Activated CD8-positive, alpha-beta memory T cell treated with anti-CD3 and anti-CD28 coated beads for 4 hours (primary cell): Measurements from ENCODE around the gene MIPEP.
"Not testable (repeated sequence)": the region's sequence is repeated elsewhere in the genome, so short reads cannot be mapped to it uniquely, and the experiment has no call there.

ENCODE experiments used
- DNase-seq, 2 donors: peaks; one replicate each; pipeline ENCODE4 v3.0.0-alpha.2; 2020; ENCODE audit warnings: low read depth in 2 of 2

Gene MIPEP

DNA sequence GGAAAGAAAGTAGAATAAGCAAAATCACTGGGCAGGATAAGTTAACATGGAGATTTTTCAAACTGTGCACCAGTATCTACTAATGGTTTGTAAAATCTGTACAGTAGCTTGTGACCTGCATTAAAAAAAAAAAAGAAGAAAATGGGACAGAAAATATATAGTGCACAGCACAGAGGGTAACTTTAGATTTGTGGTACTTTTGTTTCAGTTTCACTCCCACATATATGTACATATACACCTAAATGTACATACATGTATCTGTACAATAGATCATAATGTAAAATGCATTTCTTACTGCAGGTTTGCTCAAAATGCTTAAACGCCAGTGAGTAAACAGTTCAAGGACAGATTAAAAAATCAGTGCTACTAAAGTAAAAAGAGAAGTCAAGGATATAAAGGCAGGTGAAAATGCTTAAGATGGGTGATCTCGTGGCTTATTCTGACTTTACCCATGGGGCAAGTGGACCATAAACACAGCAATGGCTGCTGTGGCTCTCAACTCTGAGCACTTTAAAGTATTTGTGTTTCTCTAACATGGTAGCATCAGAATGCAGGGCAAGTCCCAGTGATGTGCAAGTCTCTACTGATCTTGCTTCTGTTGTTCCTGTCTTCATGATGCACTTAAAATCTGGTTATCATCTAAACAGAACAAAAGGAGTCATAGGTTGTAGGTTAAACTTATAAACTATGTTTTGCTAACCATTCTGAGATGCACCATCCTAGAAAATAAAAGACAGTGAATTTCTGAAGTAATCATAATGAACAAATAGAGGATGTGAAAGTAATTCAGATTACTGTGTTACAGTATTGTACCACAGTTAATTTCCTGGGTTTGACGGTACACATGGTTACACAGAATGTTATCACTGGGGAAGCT lies 112.3 kb downstream of the MIPEP start:
- DNase-seq: no peak

DNA sequence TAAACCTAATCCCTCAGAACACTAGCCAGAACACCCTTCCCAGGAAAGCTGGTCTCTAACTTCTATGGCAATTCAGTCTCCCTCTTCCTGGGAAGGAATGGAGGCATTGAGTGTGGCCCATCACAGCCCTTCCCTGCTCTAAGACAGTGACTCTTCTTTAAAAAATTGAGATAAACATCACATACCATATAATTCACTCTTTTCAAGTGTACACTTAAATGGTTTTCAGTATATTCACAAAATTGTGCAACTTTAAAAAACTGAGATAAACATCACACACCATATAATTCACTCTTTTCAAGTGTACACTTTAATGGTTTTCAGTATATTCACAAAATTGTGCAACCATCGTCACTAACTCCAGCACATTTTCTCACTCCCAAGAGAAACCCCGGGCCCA lies 116.5 kb downstream of the MIPEP start:
- DNase-seq: no peak

DNA sequence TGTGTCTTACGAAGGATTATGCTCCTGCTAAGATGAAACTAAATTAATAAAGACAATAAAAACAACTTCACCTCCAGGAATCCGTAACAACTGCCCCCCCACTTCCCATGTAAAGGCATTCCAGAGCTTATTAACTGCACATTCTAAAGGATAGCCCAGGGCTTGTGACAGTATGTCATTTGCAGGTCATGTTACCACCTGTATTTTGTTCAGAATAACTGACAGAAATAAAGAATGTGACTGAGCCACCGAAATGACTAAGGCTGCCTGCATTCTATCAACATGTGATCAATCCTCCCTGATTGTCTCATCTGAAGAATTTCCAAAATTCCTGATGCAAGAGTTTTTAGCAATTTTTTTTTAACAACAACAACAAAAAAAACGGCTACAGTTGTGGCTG lies 117.2 kb downstream of the MIPEP start:
- DNase-seq: no peak

DNA sequence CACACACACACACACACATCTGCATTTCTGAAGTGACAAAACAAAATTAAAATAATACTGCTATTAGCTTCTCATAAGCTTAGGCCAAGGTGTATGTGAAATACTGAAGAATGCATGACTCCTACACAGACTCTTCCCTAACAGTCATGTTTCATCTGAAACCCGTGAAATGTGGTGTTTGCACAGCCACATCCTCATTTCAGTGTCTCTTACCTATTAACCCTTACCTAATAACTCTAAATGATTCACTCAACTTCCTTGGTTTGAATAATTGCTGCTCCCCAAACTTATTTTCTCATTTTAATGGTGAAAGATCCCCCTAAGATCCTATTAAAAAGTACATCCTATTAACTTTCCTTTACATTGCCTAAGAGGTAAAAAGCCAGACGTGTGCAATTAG lies 117.6 kb downstream of the MIPEP start:
- DNase-seq: no peak

DNA sequence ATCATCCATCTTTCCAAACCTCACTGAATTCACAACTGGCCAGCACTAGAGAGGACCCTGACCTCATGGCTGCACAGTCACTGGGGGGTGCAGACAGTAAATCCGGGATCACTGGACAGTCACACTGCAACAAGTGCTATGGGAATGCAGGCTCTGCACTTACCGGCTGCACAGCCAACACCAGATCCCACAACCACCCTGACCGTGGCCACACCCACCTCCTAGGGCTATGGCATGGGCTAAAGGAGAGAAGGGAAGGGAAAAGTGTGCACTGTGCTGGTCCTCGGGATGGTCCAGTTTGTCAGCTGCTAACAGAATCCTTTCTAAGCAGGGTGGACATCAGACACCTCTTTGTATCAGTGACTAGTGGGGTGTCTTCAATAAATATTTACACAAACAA lies 118.2 kb downstream of the MIPEP start:
- DNase-seq: no peak

DNA sequence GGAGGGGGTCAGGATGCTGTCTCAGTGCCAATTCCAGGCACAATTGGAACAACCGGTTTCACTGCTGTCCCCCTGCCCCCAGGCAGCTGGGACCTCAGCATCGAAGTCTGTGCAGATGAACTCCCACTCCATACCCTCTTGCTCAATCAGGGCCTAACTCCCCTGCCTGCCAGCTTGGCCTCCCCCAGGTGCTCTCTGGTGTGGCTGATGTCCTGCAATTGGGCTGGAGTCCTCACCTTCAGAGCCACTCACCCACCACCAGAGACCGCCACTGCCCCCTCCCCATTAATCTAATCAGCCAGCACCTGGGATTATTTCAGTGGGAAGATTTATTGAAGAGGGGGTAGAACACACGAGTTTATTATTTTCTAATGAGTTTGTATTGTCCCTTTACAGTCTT lies 118.8 kb downstream of the MIPEP start:
- no peak for DNase-seq

DNA sequence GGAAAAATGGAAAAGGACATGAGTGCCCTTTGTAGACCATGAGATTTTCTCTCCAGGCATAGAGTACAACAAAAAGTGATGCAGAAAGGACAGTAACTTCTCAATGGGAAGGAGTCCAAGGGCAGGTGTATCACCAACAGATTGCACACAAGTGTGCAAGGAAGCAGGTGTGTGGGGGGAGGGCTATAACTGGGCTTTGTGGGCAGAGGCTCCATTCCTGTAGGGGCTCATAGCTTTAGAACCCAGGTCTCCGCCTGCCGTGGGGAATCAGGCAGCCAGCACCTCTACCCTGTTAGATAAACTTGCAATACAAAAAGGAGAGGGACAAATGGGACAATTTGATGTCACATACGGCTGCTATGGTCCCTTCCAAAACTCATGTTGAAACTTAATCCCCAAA lies 119.8 kb downstream of the MIPEP start:
- DNase-seq: no peak

DNA sequence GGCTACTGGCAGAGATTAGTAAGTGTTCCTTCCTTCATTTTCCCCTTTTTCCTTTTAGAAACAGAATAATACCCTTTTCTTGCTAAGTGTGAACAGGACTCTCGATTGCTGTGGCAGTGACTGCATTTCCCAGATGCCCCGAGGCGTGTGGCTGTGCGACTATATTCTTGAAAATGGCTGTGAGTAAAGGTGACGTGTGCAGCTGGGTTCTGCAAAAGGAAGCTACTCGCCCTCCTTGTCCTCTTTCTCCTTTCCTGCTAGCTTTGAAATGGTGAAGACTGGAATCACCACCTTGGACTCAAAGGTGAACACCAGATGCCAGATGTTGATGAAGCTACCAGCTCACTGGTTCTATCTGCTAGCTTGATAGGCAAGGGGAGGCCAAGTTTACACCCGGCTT lies 121.4 kb downstream of the MIPEP start:
- no peak for DNase-seq

DNA sequence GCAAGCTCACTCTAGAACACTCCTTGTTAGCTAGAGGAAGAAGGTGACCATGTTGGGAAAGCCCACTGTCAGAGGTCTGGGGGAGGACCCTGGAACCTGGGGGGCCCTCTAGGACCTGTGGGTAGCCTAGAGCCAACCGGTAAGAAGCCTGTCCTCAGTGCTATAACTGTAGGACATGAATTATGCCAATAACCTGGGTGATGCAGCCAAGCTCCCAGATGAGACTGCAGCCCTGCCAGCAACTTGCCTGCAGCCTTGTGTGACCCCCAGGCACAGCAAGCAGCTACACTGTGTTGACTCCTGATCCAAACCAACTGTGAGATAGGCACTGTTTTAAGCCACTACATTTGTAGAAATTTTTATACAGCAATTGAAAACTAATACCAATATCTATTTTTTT lies 122.3 kb downstream of the MIPEP start:
- no peak for DNase-seq

DNA sequence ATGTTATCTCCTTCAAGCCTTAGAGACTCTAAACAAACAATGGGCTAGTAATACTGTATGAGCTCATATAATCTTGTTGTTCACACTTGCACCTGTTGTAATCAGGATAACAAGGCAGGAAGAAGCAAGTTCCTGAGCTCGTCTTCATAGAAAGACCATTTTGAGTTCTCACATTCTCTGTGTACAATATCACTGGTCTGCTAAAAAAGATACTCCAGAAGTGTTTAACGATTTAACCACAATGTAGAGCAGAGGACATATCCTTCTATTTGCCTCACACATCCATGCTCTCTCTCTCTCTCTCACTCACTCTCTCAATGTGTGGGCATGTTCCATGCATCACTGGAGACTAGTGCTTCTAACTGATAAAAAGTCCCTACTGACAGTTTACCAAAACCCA lies 122.9 kb downstream of the MIPEP start:
- DNase-seq: no peak

DNA sequence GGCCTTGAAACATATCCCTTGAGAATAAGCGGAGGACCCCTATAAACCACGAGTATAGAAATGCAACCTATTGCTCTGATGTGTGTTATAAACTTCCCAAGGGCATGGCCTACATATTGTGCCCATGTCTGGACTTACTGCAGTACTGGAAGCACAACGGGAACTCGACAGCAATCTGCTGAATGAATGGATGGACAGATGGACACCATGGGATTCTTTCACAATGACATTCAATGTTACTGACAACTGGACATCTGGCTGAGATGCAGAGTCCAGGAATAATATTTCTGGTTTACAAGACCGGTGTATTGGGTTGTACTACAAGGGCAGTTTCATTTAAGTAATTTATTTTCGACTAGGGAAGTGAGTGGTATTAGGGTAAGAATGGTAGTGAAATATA lies 123.7 kb downstream of the MIPEP start:
- DNase-seq: no peak

DNA sequence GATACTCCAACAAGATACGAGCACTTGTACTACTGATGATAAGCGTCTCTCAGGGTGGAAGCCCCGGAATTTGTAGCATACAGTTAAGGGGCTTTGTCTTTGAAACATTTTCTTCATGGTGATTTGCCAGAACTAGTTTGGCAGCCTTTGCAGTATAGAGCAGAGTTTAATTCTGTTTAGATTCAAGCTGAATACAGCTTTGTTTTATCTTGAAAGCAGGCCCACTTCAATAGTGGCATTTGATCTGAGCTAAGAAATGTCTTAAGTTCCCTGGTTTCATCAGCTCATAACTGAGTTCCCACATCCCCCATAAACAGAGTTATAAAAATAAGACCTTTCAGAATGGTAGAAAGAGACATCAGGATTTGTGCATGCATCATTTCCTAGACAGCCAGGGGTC lies 125.9 kb downstream of the MIPEP start:
- DNase-seq: no peak

DNA sequence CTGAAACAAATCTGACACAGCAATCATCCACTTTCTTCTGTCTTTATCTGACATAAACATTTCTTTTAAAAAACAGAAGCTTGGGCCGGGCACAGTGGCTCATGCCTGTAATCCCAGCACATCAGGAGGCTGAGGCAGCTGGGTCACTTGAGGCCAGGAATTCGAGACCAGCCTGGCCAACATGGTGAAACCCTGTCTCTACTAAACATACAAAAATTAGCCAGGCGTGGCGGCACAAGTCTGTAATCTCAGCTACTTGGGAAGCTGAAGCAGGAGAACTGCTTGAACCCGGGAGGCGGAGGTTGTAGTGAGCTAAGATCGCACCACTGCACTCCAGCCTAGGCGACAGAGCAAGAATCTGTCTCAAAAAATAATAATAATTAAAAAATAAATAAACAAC lies 127.4 kb downstream of the MIPEP start:
- not testable (repeated sequence) for DNase-seq

DNA sequence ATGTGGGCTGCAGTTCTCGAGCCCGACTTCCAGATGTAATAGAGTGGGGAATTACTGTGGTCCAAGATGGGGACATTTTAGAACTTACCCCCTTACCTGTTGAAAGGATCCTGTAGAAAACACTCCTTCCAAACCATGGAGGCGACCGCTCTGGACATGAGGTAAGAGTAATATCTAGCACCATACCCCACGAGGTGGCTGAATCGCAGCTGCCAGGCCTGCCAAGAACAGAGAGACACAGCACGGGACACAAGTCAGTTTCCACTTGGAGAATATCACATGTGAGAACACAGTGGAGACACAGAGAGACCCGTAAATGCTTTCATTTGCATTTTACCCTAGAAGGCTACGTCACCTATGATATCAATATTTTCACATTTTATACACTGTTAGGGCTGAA lies 129.2 kb downstream of the MIPEP start:
- no peak for DNase-seq

DNA sequence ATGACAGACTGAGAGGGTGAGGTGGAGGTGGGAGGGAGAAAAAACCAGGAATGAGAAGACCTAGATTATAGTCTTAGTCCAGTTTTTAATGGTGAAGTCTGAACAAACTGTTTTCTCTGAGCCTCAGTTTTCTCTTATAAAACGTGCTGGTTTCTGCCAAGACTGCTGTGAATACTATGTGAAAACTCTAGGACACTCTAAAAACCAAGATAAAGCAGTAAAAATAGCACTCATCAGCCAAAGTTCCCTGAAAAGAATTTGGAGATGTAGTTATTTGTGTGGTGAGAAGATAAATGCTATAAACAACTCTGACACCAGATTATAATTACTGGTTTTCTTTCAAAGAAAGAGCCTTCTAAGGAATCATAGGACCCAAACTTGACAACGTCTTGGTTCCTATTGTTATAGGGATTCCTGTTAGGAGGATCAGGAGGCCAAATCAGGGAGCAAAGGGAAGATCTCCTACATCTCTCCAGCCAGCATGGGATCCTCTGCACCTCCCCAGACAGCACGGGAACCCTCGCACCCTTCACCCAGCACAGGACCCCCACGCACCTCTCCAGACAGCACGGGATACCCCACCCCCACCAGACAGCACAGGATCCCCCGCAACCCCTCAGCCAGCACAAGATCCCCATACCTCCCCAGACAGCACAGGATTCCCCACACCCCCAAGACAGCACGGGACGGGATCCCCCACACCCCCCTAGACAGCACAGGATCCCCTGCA lies 130.2 kb downstream of the MIPEP start:
- no peak for DNase-seq

DNA sequence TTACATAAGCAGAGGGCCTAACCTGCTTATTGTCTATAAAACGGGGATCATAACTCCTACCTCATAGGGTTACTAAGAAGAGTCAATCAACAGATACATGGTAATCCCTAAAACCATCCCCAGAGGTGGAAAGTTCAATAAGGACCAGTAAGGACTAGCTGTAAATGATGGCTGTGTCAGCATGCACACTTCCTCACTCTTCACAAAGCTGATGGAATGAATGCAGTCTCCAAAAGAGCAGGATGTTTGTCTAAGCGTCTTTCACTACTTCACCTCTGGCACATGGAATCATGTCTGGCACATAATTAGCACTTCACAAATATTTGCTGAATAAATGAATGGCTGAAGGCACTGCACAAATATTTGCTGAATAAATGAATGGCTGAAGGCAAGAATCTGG lies 134.2 kb downstream of the MIPEP start:
- DNase-seq: no peak

DNA sequence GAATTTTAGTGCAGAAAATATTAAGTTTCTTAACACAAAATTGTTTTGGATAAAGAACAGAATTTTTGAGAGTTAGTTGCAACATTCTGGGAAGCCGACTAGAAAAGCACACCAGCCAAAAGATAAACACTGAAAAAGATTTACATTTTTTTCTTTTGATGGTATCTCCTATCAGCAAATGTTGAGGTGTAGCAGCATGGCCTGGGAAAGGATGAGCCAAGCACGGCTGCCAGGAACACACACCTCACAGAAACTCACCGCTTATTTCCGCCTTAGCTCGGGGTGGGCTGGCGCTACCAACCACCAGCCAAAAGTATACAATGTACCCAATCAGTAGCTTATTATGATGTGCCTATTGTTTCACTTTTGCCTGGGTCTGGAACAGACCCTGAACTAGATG lies 134.7 kb downstream of the MIPEP start:
- no peak for DNase-seq

DNA sequence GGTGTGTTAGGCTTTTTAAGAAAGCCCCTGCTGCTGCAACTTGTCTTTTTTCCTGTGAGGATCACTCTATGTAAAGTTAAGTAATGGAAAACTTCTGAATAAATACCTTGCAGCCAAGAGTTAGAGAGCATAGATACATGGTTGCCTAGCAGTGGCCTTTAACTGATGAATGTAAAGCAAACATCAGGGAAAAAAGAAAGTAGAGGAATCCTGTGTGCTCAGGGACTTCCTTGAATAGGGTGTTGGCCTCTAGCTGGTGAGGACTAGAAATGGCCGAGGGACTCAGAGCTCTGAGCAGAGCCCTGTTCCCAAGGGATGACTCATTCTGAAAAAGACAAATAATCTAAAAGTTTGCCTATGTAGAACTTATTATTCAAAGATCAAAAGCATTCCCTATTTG lies 135.7 kb downstream of the MIPEP start:
- no peak for DNase-seq

DNA sequence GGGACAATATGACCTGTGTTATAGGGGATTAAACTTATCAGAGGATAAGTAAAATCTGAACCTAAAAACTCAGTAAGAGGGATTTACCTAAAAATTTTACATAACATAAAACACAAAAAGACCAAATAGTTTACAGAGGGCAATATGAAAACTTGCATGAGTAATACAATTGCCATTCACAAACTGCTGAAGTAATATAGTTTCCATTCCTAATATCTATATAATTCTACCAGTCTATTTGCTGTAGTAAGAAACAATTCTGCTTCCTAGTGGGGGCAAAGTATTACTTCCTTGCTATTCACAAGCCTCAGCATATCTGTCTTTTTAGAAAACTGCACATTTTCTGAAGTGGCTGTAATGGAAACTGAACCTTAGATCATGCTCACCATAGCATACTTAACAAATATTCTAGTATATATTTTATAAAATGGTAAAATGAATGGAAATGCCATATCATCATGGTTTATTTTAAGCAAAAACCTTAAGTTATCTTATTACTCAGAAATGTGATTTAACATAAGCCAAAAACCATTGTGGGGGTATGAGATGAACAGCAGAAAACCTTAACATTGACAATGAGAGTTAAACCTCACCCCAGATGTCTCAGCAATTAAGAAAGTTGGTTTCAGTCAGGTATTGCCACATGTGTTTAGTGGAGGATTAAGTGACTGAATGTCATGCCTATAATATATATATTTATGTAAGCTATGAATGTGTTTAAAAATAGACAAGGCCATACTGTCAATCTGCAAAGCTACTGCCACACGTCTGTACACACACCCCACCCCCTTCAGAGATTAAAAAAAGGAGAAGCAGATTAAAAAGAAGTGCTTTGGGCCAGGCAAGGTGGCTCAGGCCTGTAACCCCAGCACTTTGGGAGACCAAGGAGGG lies 136.8 kb downstream of the MIPEP start:
- no peak for DNase-seq

DNA sequence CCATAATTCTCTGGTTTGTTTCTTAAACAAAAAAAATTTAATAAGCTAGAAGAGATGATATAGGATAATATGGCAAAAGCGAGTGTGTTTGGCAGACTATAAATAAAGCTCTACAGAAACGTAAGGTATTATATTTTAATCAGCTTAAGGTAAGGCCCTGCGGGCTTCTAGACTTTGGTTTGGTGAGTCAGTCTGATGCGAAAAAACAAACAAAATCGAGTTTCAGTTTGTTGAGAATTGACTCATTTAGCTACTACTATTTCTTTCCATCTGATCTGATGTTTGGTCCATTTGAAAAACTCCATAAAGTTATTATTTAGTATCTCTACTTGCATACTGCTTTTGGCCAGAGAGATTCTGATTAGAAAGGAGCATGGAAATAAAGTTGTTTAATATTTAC lies 138.0 kb downstream of the MIPEP start:
- DNase-seq: no peak

DNA sequence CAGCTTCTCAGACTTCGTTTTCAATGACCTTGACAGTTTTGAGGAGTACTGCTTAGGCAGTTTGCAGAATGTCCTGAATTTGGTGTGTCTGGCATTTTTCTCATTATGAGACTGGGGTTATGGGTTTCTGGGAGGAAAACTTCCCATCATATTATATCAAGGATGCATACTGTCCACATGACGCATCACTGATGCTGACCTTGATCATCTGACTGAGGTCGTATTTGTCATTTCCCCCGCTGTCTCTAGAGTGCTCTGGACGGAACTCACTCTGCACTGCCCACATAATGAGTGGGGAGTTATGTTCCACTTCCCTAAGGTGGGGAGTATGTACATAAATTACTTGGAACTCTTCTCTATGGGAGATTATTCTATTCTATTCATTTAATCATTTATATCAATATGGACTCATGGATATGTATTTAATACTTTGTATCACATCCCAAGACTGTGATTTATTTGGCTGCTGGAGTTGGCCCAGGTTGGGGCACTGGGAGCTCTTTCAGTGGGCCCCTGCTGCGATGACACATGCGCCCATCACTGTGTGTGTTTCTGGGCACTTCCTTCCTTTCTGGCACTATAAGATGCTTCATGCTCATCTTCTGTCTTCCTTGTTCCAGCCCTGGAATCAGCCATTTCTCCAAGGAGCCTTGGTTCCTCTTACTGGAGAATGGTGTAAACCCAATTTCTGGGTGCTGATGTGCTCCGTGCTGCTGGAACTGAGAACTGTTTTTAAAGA lies 138.6 kb downstream of the MIPEP start:
- no peak for DNase-seq
